IMR-90 (cell line): ENCODE data around the gene MBOAT2.

Source experiments
- CEBPB ChIP-seq: IDR thresholded peaks from 2 replicates; pipeline ENCODE4 v1.6.1; 2012; ENCODE audit warnings: low read depth, low read length, improper control_type of control experiment
- CHD1 ChIP-seq: IDR thresholded peaks from 2 replicates; pipeline ENCODE4 v1.6.1; 2012; ENCODE audit warnings: low read depth, low read length, improper control_type of control experiment
- MAFK ChIP-seq: IDR thresholded peaks from 2 replicates; pipeline ENCODE4 v1.6.1; 2012; ENCODE audit warnings: low read depth, low read length, improper control_type of control experiment
- MAZ ChIP-seq: IDR thresholded peaks from 2 replicates; pipeline ENCODE4 v1.6.1; 2012; ENCODE audit warnings: low read depth, mild to moderate bottlenecking, low read length, improper control_type of control experiment, moderate library complexity, borderline replicate concordance
- MXI1 ChIP-seq: IDR thresholded peaks from 2 replicates; pipeline ENCODE4 v1.6.1; 2012; ENCODE audit warnings: low read depth, mild to moderate bottlenecking, low read length, moderate library complexity, borderline replicate concordance
- POLR2A ChIP-seq: IDR thresholded peaks from 2 replicates; pipeline ENCODE4 v1.6.1; 2012; ENCODE audit warnings: mild to moderate bottlenecking, low read depth, low read length
- RAD21 ChIP-seq: IDR thresholded peaks from 2 replicates; pipeline ENCODE4 v1.6.1; 2012; ENCODE audit warnings: low read length, improper control_type of control experiment
- RCOR1 ChIP-seq: IDR thresholded peaks from 2 replicates; pipeline ENCODE4 v1.6.1; 2012; ENCODE audit warnings: mild to moderate bottlenecking, low read length, improper control_type of control experiment; ENCODE audit not compliant: insufficient replicate concordance
- RFX5 ChIP-seq: IDR thresholded peaks from 2 replicates; pipeline ENCODE4 v1.8.0; 2012; ENCODE audit warnings: low read depth, mild to moderate bottlenecking, low read length, moderate library complexity
- SMC3 ChIP-seq: fragments of 150-350 bp; IDR thresholded peaks from 2 replicates; pipeline ENCODE4 v1.6.1; 2016; ENCODE audit warnings: low read depth, mild to moderate bottlenecking, antibody characterized with exemption, low read length, moderate library complexity
- USF2 ChIP-seq: fragments of 150-350 bp; IDR thresholded peaks from 2 replicates; pipeline ENCODE4 v1.6.1; 2017; ENCODE audit warnings: mild to moderate bottlenecking, antibody characterized with exemption, low read length, low read depth
- TF ChIP-seq, protein P1 (sequence below): conservative IDR thresholded peaks from 2 replicates; pipeline ENCODE4 v1.5.1; 2012; ENCODE audit warnings: mild to moderate bottlenecking, low read depth, low read length, improper control_type of control experiment
- TF ChIP-seq, protein P2 (sequence below): fragments of 150-350 bp; IDR thresholded peaks from 2 replicates; pipeline ENCODE4 v1.6.1; 2016; ENCODE audit warnings: low read depth, mild to moderate bottlenecking, low read length, moderate library complexity, borderline replicate concordance

GRCh38 chr2:8833853-8834252, 169.6 kb downstream of the MBOAT2 start:
- TF ChIP-seq POLR2A (no peak), SMC3 (no peak), USF2 (no peak), MXI1 (no peak), CEBPB (no peak), RFX5 (no peak), RCOR1 (no peak), MAFK (no peak), MAZ (no peak), CHD1 (no peak), RAD21 (no peak)
- TF ChIP-seq, protein P1, sequence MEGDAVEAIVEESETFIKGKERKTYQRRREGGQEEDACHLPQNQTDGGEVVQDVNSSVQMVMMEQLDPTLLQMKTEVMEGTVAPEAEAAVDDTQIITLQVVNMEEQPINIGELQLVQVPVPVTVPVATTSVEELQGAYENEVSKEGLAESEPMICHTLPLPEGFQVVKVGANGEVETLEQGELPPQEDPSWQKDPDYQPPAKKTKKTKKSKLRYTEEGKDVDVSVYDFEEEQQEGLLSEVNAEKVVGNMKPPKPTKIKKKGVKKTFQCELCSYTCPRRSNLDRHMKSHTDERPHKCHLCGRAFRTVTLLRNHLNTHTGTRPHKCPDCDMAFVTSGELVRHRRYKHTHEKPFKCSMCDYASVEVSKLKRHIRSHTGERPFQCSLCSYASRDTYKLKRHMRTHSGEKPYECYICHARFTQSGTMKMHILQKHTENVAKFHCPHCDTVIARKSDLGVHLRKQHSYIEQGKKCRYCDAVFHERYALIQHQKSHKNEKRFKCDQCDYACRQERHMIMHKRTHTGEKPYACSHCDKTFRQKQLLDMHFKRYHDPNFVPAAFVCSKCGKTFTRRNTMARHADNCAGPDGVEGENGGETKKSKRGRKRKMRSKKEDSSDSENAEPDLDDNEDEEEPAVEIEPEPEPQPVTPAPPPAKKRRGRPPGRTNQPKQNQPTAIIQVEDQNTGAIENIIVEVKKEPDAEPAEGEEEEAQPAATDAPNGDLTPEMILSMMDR: no peak
- TF ChIP-seq, protein P2, sequence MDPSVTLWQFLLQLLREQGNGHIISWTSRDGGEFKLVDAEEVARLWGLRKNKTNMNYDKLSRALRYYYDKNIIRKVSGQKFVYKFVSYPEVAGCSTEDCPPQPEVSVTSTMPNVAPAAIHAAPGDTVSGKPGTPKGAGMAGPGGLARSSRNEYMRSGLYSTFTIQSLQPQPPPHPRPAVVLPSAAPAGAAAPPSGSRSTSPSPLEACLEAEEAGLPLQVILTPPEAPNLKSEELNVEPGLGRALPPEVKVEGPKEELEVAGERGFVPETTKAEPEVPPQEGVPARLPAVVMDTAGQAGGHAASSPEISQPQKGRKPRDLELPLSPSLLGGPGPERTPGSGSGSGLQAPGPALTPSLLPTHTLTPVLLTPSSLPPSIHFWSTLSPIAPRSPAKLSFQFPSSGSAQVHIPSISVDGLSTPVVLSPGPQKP: no peak
